Hepatocyte (in vitro differentiated cells): ENCODE data around the gene RASGRF1. TPM values are rescaled to one million over a fixed set of nuclear protein-coding genes. Genes with fewer than 3 reads are reported as not detected.

Source experiments
- DNase-seq: peaks from one replicate; pipeline ENCODE4 v3.0.0-alpha.2; 2016; ENCODE audit warnings: low spot score
- H2AFZ ChIP-seq: fragments of 200-600 bp; sonication (generic); 2 replicates; pipeline ENCODE4 v1.6.0; 2016; ENCODE audit warnings: antibody characterized with exemption, mild to moderate bottlenecking
- H3K27ac ChIP-seq: fragments of 200-600 bp; sonication (generic); 2 replicates; pipeline ENCODE4 v1.5.1; 2016; ENCODE audit warnings: mild to moderate bottlenecking
- H3K27me3 ChIP-seq: fragments of 200-600 bp; sonication (generic); 2 replicates; pipeline ENCODE4 v1.6.1; 2016
- H3K36me3 ChIP-seq: fragments of 200-600 bp; sonication (generic); replicated peaks from 2 replicates; pipeline ENCODE4 v1.5.1; 2016; ENCODE audit warnings: low read depth; ENCODE audit not compliant: insufficient read depth
- H3K4me1 ChIP-seq: fragments of 200-600 bp; sonication (generic); 2 replicates; pipeline ENCODE4 v1.5.1; 2016; ENCODE audit warnings: mild to moderate bottlenecking, moderate library complexity; ENCODE audit not compliant: insufficient read depth
- H3K4me2 ChIP-seq: fragments of 200-600 bp; sonication (generic); 2 replicates; pipeline ENCODE4 v1.6.0; 2016
- H3K4me3 ChIP-seq: fragments of 200-600 bp; sonication (generic); 2 replicates; pipeline ENCODE4 v1.5.1; 2016; ENCODE audit warnings: mild to moderate bottlenecking
- H3K79me2 ChIP-seq: fragments of 200-600 bp; sonication (generic); 2 replicates; pipeline ENCODE4 v1.6.0; 2017; ENCODE audit warnings: mild to moderate bottlenecking
- H3K9me2 ChIP-seq: fragments of 200-600 bp; sonication (generic); replicated peaks from 2 replicates; pipeline ENCODE4 v1.6.0; 2017; ENCODE audit warnings: mild to moderate bottlenecking; ENCODE audit not compliant: insufficient read depth
- H3K9me3 ChIP-seq: fragments of 200-600 bp; sonication (generic); 2 replicates; pipeline ENCODE4 v1.5.1; 2016; ENCODE audit warnings: low read depth, mild to moderate bottlenecking
- H4K20me1 ChIP-seq: fragments of 200-600 bp; sonication (generic); 2 replicates; pipeline ENCODE4 v1.6.0; 2016; ENCODE audit warnings: mild to moderate bottlenecking; ENCODE audit not compliant: insufficient read depth, poor library complexity, severe bottlenecking
- EZH2 ChIP-seq: fragments of 200-600 bp; sonication (generic); IDR thresholded peaks from 2 replicates; pipeline ENCODE4 v1.6.1; 2016; ENCODE audit warnings: antibody characterized with exemption, mild to moderate bottlenecking, borderline replicate concordance
- EZH2phosphoT487 ChIP-seq: fragments of 200-600 bp; sonication (generic); IDR thresholded peaks from one replicate; pipeline ENCODE4 v1.6.1; 2018; ENCODE audit warnings: antibody characterized with exemption, mild to moderate bottlenecking, low read depth, moderate library complexity; ENCODE audit not compliant: unreplicated experiment, severe bottlenecking
- WGBS: methylation state at CpG from one replicate; pipeline ENCODE4 v1.1.6; 2016; ENCODE audit warnings: low lambda C conversion rate; ENCODE audit errors: missing lambda C conversion rate; 5-methylcytosine and 5-hydroxymethylcytosine counted together
- polyA plus RNA-seq: library from polyadenylated mRNA; unstranded; fragments of >200 nt; fragmentation: Nextera tagmentation; extraction: Ambion mirVana; gene quantifications from 2 replicates; pipeline ENCODE4 v1.2.1, GENCODE V29; 2016
- total RNA-seq: library from RNA; depleted of rRNA; stranded (reverse); fragments of >200 nt; gene quantifications from 2 replicates; pipeline ENCODE4 v1.2.3, GENCODE V29; 2014
- TF ChIP-seq, protein P1 (sequence below): fragments of 200-600 bp; sonication (generic); IDR thresholded peaks from 2 replicates; pipeline ENCODE4 v1.5.1; 2016; ENCODE audit warnings: antibody characterized with exemption, mild to moderate bottlenecking; ENCODE audit not compliant: poor library complexity

Gene RASGRF1
- total and polyA plus RNA-seq, 2 experiments from 2014 or later: 0.52 to 1.5 TPM

DNA sequence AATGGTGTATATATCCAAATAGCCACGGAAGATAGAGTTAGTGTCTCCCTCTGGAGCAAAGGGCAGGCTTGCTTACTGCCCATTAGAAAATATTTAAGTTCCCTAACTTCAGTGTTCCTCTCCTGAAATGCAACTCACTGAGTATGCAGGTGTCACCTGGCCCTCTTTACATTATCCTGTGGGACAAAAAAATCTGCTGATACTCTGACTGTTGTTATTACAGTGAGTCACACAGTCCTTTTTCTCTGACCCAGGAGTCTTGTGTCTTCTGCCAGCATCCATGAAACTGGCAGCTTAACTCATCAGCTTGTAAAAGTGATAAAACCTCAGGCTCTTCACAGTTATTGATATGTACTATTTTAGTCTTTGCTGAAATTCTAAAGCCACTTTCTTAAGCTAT is 42.2 kb upstream of the RASGRF1 start:
- Histone ChIP-seq H3K4me1 (no peaks in the 10 kb centered on the region), H3K79me2 (no peaks in the 10 kb centered on the region), H3K36me3 (no peaks in the 10 kb centered on the region), H2AFZ (no peak overlapping the region), H3K4me2 (no peak overlapping the region), H3K9me2 (no peaks in the 10 kb centered on the region), H4K20me1 (no peaks in the 10 kb centered on the region), H3K27ac (no peak overlapping the region), H3K9me3 (no peaks in the 10 kb centered on the region), H3K27me3 (peaks cover 7% of the 10 kb centered on the region), H3K4me3 (no peak overlapping the region)
- DNase-seq: no peak
- WGBS: 94% methylated on average over 1 of the region's 1 CpG
- TF ChIP-seq, protein P1, sequence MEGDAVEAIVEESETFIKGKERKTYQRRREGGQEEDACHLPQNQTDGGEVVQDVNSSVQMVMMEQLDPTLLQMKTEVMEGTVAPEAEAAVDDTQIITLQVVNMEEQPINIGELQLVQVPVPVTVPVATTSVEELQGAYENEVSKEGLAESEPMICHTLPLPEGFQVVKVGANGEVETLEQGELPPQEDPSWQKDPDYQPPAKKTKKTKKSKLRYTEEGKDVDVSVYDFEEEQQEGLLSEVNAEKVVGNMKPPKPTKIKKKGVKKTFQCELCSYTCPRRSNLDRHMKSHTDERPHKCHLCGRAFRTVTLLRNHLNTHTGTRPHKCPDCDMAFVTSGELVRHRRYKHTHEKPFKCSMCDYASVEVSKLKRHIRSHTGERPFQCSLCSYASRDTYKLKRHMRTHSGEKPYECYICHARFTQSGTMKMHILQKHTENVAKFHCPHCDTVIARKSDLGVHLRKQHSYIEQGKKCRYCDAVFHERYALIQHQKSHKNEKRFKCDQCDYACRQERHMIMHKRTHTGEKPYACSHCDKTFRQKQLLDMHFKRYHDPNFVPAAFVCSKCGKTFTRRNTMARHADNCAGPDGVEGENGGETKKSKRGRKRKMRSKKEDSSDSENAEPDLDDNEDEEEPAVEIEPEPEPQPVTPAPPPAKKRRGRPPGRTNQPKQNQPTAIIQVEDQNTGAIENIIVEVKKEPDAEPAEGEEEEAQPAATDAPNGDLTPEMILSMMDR: no peak
- TF ChIP-seq EZH2 (no peak), EZH2phosphoT487 (no peak)

GRCh38 chr15:79132361-79132760 is 41.8 kb upstream of the RASGRF1 start:
- no peaks in the 10 kb centered on the region for H3K4me1 ChIP-seq
- H3K27me3 ChIP-seq: peaks cover 7% of the 10 kb centered on the region
- DNase-seq: no peak
- no peaks in the 10 kb centered on the region for H4K20me1 ChIP-seq
- no peaks in the 10 kb centered on the region for H3K79me2 ChIP-seq
- H3K36me3 ChIP-seq: no peaks in the 10 kb centered on the region
- TF ChIP-seq, protein P1: no peak
- TF ChIP-seq EZH2phosphoT487 (no peak), EZH2 (no peak)
- H3K27ac ChIP-seq: no peak overlapping the region
- no peak overlapping the region for H3K4me3 ChIP-seq
- H3K9me2 ChIP-seq: no peaks in the 10 kb centered on the region
- no peak overlapping the region for H3K4me2 ChIP-seq
- H2AFZ ChIP-seq: no peak overlapping the region
- no peaks in the 10 kb centered on the region for H3K9me3 ChIP-seq

DNA sequence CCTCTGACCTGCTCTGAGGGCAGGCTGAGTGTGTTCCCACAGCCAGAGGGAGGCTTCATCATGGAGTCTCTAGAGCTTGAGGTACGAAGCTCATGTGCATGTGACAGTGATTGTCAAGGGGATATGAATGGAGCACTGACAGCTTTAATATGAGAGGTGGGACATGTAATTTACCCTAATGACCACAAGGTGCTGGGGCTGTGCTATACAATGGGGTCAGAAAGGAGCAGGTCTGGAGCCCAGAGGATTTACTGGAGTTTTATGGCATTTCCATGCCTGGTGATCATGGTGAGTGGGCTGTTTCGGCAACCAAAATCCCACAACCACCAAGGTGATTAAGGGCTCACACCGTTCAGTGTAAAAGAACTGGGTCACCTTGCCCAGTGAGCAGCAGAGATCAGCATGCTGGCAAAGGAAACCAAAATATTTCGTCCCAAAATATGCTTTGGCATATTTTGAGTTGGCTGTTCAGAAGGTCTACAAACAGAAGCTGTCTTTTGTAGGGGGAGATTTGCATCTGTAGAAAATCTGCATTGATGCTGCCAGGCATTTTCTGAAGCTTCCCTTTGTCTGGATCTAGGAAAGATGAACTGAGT is 40.1 kb upstream of the RASGRF1 start:
- Histone ChIP-seq H3K9me2 (no peaks in the 10 kb centered on the region), H3K27me3 (peaks cover 7% of the 10 kb centered on the region), H3K27ac (no peak overlapping the region), H3K9me3 (no peaks in the 10 kb centered on the region), H3K4me2 (no peak overlapping the region), H3K79me2 (no peaks in the 10 kb centered on the region), H3K4me3 (no peak overlapping the region), H2AFZ (no peak overlapping the region), H3K4me1 (no peaks in the 10 kb centered on the region), H4K20me1 (no peaks in the 10 kb centered on the region), H3K36me3 (no peaks in the 10 kb centered on the region)
- no peak for DNase-seq
- TF ChIP-seq, protein P1: no peak
- TF ChIP-seq EZH2 (no peak), EZH2phosphoT487 (no peak)
- WGBS: 76% methylated on average over 4 of the region's 4 CpGs
